Measurements from ENCODE around the gene ERFL.

DNA sequence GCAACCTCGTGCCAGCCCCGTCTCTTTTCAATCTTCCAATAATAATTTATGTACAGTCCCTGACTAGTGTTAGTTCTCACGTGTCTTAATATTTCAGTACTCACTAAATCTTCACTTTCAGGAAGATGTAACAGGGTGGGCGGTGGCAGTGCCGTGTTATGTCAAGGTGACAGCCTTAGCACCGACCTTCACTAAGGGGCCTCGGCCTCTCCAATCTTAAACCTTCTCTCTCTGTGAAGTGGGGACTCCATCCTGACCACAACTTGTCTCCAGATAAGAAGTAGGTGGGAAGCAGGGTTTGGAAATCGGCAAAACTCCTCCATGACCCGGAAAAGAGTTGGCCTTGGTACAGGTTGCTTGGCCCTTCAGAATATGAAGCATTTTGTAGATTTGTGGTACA, 66.4 kb downstream of the ERFL start:
- no peak for TF ChIP-seq GABPA (IDR thresholded peaks at IDR 0.05; ENCODE audit: low read depth)
- TF ChIP-seq SPI1 (IDR thresholded peaks at IDR 0.05; ENCODE audit: borderline replicate concordance, low read depth), result no peak
- TF ChIP-seq POLR2AphosphoS5 (IDR thresholded peaks at IDR 0.05; ENCODE audit: low read depth), result no peak
- TF ChIP-seq, protein P1, sequence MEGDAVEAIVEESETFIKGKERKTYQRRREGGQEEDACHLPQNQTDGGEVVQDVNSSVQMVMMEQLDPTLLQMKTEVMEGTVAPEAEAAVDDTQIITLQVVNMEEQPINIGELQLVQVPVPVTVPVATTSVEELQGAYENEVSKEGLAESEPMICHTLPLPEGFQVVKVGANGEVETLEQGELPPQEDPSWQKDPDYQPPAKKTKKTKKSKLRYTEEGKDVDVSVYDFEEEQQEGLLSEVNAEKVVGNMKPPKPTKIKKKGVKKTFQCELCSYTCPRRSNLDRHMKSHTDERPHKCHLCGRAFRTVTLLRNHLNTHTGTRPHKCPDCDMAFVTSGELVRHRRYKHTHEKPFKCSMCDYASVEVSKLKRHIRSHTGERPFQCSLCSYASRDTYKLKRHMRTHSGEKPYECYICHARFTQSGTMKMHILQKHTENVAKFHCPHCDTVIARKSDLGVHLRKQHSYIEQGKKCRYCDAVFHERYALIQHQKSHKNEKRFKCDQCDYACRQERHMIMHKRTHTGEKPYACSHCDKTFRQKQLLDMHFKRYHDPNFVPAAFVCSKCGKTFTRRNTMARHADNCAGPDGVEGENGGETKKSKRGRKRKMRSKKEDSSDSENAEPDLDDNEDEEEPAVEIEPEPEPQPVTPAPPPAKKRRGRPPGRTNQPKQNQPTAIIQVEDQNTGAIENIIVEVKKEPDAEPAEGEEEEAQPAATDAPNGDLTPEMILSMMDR (IDR thresholded peaks at IDR 0.05; ENCODE audit: insufficient read depth, low read length), result no peak
- TF ChIP-seq, protein P2, sequence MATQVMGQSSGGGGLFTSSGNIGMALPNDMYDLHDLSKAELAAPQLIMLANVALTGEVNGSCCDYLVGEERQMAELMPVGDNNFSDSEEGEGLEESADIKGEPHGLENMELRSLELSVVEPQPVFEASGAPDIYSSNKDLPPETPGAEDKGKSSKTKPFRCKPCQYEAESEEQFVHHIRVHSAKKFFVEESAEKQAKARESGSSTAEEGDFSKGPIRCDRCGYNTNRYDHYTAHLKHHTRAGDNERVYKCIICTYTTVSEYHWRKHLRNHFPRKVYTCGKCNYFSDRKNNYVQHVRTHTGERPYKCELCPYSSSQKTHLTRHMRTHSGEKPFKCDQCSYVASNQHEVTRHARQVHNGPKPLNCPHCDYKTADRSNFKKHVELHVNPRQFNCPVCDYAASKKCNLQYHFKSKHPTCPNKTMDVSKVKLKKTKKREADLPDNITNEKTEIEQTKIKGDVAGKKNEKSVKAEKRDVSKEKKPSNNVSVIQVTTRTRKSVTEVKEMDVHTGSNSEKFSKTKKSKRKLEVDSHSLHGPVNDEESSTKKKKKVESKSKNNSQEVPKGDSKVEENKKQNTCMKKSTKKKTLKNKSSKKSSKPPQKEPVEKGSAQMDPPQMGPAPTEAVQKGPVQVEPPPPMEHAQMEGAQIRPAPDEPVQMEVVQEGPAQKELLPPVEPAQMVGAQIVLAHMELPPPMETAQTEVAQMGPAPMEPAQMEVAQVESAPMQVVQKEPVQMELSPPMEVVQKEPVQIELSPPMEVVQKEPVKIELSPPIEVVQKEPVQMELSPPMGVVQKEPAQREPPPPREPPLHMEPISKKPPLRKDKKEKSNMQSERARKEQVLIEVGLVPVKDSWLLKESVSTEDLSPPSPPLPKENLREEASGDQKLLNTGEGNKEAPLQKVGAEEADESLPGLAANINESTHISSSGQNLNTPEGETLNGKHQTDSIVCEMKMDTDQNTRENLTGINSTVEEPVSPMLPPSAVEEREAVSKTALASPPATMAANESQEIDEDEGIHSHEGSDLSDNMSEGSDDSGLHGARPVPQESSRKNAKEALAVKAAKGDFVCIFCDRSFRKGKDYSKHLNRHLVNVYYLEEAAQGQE (IDR thresholded peaks at IDR 0.05; ENCODE audit: insufficient replicate concordance, low read depth), result no peak
